Stimulated activated CD4-positive, alpha-beta T cell treated with anti-CD3 and anti-CD28 coated beads, Interleukin-1b, Interleukin-23, amount 100 ng/mL, for 4 hours (primary cell): Measurements from ENCODE around the gene DAPK2.
"Not testable (repeated sequence)": the region's sequence is repeated elsewhere in the genome, so short reads cannot be mapped to it uniquely, and the experiment has no call there.

Experiments used
- DNase-seq, 2 donors: peaks; one replicate each; pipeline ENCODE4 v3.0.0-alpha.2; 2020; ENCODE audit warnings: low read depth in 2 of 2

The DAPK2 gene

DNA sequence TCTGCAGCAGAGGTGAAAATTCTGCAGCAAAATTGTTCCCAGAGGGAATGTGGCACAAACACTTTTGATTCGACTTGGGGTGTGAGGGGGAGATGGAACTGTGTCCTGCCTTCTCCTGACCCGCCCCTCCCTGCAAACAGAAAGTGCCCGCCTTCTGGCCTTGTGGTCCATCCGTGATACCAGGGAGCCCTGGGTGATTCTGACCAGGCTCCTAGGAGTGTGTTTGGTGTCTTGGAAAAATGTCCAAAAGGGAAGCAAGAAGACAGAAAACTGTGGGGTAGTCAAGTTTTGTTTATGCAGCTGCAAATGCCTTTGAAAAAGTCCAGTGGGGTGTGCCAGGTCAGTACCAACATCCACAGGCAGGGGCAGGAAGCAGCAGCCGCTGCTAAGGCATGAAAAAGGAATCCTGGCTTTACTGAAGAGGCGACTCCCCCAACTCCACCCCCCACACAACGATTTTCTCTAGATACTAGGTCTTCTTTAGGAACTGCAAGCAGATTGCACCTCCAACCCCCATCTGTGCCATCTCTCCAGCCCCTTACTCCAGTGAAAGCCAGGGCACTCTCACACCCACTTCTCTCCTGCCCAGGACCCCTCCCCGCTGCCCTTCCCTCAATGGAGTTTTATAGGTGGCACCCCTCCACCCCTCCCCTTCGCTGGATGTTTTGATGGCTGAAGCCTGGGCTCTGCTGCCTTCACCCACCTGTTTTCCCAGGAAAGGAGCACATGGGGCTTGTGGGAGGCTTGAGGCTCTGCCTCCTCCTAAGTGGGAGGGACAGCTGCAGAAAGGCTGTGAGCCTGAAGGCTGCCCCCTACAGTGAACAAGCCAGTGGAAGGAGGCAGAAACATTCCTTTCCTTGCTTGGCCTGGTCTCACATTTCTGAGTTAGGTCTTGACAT is 130.2 kb downstream of the DAPK2 start:
- DNase-seq: no peak

DNA sequence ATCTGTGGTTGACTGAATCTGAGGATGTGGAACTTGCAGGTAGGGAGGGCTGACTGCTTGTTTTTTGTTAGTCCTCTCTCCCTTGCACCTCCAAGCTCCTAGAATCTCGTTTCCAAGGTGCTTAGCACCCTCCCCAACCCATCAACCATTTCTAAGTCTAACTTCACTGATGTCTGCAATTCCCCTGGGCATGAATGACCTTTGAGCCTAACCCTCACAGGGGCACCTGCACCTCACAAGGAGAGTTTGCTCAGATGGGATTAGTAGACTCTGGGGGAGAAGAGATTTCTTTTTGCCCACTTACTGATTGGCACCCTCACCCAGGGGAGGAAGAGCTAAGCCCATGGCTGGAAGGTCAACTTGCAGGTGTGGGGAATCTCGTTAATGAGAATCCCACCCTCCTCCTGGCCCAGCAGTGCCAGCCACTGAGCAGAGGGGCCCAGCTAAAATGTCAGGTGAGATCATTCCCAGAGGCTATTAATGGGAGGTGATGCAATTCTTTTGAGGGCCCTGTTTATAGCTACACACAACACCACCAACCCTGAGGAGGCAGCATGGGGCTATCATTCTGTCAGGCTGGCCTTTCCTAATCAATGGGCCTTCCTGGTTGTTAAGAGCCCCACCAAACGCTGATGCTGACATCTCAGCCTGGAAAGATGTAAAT is 130.9 kb downstream of the DAPK2 start:
- DNase-seq: no peak

DNA sequence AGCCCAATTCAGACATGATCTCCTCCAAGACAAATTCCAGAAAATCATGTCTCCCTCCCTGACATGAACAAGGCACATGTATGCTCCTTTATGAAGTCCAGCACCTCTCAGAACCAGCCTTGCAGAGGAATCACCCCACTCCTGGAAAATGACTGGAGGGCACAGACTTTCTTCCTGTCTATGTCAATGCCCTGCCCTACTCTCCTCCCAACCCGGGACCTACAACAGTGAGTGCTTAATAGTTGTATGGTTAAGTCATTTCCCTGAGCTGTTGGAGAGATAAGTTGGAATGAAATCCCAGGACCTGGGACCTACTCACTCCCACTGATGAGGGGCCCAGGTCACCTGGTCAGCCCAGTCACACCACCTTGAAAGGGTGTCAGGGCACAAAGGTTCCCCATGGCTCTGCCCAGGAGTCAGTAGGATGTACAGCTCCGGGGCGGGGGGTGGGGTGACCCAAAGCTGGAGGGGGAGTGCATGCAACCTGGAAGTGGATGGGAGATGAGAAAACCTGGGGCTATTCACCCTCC is 132.4 kb downstream of the DAPK2 start:
- DNase-seq: no peak

DNA sequence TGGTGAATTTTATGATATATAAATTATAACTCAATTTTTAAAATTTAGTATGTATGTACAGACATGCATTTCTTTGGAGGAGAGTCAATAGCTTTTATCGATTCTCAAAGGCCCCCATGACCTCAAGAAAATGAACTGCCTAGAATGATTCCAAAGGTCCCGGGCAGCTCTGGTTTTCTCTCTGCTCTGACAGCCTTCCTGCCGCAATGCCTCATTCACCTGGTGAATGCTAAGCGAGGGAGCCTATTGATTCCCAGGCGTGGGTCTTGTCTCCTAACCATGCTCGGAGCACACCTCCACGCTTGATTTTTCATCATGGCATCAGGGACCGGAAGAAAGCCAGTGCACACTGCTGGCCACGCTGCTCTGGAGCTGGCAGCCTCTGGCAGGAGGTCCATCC is 132.9 kb downstream of the DAPK2 start:
- DNase-seq: no peak

DNA sequence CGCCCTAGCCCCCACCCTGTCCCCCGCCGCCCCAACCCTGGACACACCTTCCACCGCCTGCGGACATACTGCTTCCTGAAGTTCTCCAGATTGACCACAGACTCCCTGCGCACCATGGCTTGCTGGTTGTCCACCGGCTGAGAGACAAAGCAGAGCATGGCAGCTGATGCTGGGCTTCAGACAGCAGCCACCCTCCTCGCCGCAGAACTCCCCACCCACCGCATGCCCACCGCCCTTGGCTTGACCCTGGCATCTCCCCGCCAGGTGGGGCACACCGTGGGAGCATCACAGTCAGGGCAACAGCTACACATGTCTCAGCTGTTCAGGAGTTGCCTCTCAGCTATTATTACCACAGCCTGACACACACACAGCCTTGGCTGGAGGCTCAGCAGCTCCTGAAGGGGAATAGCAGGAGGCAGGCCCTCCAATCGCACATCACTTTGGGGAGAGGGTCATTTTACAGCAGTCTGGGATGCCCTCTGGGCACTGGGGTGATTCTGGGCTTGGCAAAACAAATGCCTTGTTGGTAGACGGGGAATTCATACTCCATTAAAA is 134.1 kb downstream of the DAPK2 start:
- no peak for DNase-seq

DNA sequence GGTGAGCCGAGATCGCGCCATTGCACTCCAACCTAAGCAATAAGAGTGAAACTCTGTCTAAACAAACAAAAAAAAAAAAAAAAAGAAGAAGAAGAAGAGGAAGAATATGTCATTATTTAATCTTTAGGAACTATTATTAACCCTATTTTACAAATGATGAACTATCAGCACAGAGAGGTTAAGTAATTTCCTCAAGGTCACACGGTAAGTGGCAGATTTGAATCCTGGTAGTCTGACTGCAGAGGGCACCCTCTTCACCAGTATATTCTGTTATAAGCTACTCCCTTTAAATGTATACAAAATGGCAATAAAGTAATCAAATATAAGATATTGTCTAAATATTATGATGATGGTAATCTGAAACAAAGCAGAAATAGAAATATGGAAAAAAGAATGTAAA is 135.1 kb downstream of the DAPK2 start:
- DNase-seq: no peak

DNA sequence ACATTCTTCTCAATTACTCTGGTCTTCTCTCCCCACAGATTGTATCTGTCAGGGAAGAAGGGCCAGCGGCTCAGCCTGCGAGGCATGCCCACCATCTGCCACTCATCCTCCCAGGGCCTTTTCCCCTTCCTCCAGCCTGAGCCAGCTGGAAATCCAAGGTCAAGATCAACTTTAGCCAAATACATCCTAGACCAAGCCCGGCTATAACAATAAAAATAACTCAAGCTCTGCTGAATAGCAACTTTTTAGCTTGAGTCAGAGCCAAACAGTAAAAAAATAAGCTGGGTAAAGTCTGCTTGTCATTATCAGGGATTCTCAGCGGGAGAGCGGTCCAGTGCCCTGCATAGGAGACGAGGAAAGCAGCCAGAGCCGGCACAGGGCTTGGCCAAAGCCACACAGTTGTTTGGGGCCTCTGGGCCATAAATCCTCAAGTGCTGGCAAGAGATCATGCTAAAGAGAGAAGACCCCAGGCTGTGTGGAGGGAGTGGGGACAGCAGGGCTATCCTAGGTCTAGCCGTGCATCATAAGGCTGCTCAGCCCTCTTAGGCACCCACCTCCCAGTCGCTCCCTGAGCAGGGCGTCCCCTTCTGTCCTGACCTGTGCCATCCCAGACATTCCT is 136.4 kb downstream of the DAPK2 start:
- DNase-seq: no peak

DNA sequence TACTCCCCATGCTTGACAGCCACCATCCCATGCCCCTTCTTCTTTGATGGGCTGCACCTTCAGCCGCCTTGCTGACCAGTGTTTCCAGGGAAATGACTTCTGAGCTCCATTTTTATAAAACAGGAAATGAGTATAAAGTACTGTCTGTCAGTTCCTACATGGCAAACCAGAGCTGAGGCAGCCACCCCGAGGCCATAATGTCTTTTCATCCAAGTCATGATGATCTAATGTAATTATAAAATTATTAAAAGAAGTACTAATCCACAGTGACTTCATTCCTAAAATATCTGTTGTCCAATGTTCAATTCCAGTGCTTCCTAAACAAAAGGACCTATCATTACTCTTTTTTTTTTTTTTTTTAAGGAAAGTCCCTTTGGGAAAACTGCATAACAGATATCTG is 137.3 kb downstream of the DAPK2 start:
- DNase-seq: no peak

DNA sequence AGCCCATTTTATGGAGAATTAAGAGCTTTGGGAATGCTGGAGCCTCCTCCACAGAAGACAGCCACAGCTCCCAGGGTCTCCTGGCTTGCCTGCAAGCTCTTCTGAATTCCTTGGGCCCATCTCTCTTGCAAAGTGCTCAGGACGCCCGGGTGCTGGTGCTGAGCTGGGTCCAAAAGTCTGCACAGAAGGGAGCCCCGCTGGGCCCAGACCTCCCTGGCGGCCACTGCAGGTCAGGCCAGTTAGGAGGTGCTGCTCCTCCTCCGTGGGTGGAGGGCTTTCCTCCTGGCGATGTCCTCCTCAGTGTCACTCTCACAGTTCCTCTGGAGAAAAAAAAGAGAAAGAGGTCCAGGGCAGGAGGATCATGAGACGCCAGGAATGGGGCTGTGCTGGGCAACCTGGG is 138.0 kb downstream of the DAPK2 start:
- DNase-seq: no peak

DNA sequence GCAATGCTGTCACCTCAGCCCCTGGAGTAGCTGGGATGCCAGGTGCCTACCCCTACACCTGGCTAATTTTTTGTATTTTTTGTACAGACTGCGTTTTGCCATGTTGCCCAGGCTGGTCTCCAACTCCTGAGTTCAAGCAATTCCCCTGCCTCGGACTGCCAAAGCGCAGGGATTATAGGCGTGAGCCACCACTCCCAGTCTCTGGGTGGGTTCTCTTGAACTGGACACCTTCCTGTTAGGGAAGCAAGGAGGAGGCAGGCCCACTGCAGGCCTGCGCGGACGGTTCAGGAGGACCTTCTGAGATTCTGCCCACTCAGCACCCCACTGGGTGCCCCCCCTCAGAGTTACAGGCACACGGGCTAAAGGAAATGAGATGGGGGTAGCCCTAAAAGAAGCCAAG is 138.8 kb downstream of the DAPK2 start:
- no peak for DNase-seq

DNA sequence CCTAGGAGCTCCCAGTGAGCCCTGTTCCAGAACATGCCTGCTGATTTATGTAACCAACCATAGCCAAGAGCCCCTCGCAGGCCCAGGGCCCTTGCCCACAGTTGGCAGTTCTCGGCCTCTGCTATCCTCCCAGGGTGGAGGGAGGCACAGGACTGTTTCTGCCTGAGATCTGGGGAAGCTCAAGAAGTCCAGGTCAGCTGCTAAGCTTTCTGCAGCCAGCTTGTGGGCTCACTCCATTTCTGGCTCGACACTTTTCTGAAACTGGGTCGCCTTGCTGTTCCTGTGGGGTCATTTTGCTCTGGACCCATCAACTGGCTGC is 140.1 kb downstream of the DAPK2 start:
- DNase-seq: no peak

DNA sequence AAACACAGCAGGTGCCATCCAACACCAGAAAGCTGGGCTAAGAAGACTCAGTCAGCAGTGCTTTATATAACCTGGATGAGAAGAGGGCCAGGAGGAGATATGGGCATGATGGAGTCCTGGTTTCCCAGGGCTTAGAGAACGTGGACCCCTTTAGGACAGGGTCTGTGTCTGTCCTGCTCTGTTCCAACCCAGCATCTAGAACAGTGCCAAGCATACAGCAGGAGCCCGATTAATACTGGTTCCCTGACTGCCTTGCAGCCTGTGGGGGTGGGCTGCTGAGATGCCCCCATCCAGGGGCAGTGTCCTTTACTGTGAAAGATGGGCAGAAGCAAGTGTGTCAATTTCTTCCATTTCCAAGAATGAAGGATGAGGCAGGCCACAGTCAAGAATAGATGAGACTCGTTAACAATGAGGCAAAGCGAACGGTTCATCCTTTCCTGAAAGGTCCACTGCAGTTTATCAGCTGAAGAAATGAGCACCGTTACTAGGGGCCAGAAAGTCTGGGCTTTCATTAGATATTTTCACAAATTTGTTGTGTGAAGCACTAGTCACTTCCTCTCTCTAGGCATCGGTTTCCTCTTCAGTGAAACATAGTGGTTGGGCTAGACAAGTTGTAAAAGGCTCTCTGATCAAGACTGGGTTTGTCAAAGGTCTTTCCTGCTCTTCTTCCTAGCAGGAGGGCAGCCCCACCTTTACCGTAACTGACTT is 140.6 kb downstream of the DAPK2 start:
- no peak for DNase-seq

DNA sequence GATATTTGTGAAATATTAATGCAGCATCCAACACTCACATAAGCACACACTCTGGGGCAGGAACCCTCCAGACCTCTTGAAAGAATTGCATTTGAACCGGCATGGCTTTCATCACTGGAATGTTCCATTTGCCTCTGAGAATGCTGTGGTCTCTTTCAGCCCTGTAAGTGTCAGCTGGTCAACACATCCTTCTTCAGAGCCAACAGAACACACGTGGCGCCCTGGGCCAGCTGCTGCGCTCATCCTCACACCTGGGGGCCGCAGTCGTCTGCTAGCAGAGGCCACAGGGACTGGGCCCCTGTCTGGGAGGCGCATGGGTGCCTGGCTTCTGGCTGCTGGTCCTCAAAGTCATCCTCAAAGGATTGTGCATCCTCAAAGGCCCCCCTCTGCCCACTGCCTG is 141.2 kb downstream of the DAPK2 start:
- no peak for DNase-seq

DNA sequence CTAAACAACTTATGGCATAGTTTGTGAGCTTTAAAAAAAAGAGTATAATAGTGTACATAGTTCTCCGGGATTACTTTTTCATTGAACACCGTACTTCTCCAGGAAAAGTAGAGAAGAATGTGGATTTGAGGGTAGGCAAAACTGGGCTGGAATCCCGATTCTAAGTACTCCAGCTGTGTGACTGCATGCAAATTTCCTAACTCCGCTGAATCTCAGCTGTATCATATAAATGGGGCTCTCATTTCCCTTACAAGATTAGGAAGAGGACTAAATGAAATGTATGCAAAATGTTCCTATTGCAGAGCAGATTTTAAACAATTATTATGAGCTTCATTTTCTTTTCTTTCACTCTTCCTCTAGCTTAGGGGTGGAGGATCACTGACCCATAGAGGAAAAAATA is 142.2 kb downstream of the DAPK2 start:
- no peak for DNase-seq

DNA sequence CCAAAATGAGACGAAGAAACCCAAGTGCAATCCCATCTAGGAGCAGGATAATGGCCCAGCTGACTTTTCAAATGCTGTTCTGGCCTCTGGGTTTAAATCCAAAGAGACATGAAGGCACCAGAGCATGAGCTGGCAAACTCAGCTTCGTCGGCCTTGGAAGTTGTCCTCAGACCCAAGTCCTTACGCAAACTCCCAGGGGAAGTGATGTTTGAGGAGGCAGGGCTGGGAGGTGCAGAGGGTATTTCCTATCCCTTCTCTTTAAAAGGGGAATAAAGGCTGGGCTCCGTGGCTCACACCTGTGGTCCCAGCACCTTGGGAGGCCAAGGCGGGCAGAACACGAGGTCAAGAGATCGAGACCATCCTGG is 143.6 kb downstream of the DAPK2 start:
- no peak for DNase-seq

DNA sequence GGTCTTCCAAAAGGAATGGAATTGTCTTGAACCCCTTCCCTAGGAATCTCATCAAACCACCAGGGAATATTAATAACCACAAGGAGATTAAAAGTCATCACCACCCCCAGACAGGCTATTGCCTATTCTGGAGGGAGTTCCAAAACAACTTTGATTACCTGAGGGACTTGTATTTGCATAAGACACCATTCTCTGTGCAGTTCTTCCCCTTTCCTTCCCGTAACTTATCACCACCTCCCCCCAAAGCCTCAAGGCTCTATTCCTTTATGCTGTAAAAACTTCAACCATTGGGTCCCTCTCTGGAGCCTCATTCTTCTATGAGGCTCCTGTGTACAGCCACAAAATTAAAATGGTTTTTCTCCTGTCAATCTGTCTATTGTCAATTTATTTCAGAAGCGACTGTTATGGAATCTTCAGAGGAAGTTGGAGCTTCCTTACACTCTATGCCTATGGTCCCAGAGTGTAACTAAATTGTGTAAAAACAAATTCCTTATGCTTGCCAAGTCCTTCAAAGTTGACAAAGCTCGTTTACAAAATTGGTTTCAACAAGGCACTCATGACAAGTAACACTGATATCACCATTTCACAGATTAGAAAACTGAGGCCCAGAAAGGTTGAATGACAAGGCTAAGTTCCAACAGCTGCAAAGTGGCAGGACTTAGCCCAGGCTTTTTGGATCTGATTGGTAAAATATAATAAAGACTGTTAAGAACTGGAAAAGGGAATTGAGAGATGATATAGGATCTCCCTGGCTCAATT is 144.2 kb downstream of the DAPK2 start:
- no peak for DNase-seq

DNA sequence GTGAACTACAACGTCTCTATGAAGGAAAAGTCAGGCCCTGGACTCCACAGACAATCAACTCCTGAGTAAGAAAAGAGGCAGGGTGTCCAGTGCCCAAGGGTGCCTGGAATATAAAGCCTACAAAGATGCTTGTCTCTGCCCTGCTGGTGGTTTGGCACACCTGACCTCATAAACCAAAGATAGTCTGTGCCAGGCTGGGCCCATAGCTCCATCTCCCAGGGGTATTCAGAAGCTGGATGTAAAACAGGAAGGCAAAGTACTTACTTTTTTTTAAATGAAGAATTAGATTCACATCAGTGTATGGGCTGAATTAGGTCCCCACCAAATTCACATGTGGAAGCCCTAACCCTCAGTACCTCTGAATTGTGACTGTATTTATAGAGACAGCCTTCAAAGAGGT is 146.0 kb downstream of the DAPK2 start:
- DNase-seq: no peak

DNA sequence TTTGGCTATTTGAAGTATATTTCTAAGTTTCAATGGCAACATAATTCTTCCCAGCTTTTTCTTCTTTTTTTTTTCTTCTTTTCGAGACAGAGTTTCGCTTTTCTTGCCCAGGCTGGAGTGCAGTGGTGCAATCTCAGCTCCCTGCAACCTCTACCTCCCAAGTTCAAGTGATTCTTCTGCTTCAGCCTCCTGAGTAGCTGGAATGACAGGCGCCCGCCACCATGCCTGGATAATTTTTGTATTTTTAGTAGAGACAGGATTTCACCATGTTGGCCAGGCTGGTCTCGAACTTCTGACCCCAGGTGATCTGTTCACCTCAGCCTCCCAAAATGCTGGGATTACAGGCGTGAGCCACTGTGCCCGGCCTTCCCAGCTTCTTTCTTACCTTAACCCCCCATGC is 146.7 kb downstream of the DAPK2 start:
- DNase-seq: not testable (repeated sequence)

DNA sequence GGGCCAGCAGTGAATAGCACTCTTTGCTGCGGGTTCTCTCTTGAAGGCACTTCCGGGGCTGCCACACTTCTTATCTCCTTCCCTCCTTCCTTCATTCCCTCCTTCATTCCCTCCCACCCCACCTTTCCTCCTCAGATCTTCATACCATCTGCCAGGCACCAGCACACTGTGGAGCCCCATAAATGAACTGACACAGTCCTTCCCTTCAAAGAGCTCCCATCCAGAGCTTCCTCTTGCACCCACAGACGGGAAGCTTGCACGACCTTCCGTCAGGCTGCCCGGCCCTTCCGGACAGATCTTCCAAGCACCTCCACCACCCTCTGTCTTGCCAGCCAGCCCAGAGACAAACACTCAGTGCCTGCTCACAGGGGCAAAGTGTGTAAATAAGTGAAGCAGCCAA is 147.1 kb downstream of the DAPK2 start:
- DNase-seq: no peak

DNA sequence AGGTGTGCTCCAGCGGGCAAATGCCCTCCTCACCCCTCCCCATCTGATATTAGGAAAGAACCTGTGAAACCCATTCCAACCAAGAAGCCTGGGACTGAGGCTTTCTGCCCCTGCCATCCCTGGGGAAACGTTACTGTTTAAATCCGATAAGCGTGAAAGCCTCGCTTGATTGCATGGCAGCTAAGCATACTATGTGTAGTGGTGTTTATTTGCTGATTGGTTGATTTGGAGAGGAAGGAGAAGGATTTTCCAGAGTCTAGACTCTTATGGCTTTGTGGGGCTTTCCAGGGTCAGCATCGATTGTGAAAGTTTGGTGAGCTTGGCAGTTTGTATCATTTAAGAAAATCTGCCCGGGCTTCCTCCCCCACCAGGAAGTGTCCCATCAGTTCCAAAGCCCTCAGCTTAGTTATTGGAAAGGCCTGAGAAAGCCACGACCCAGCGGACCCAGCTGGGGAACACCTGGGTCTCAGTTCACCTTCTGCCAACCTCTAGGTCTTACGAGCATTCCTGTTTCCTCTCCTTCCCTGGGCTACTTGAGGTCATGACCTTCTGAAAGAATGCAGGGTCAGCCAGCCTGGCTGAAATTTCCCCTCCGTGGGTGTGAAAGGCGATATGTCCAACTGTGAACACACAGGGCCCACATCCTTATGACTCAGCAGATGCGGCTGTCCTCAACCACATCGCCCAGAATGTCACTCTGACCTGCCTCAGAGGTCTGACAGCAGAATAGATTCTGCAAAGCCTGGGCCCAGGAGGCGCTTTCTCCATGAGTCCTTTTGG is 149.8 kb downstream of the DAPK2 start:
- DNase-seq: no peak
